Chondrocyte (in vitro differentiated cells): ENCODE results near the gene PROSER3. TPM values are rescaled to one million over a fixed set of nuclear protein-coding genes. Genes with fewer than 3 reads are reported as not detected.
A peak's percentile ranks its signal among the peaks of the same experiment; 100 is the strongest.

ENCODE experiments used
- DNase-seq: peaks from one replicate; pipeline ENCODE4 v3.0.0; 2021; ENCODE audit warnings: mixed read lengths, low spot score
- H3K27ac Mint-ChIP-seq: one replicate; pipeline ENCODE4 v1.8.0; 2021; ENCODE audit warnings: mild to moderate bottlenecking, moderate library complexity, mixed read lengths; ENCODE audit not compliant: unreplicated experiment
- H3K27me3 Mint-ChIP-seq: 2 replicates; pipeline ENCODE4 v1.8.0; 2021; ENCODE audit warnings: low read depth, mixed read lengths
- H3K36me3 Mint-ChIP-seq: 2 replicates; pipeline ENCODE4 v1.8.0; 2021; ENCODE audit warnings: low read depth, mixed read lengths
- H3K4me1 Mint-ChIP-seq: 2 replicates; pipeline ENCODE4 v1.8.0; 2021; ENCODE audit warnings: low read depth, mild to moderate bottlenecking, mixed read lengths
- H3K4me3 Mint-ChIP-seq: one replicate; pipeline ENCODE4 v1.8.0; 2021; ENCODE audit warnings: mild to moderate bottlenecking, moderate library complexity, mixed read lengths; ENCODE audit not compliant: unreplicated experiment
- H3K9me3 Mint-ChIP-seq: 2 replicates; pipeline ENCODE4 v1.8.0; 2021; ENCODE audit warnings: low read depth, mixed read lengths
- CTCF ChIP-seq: fragments of 200-600 bp; sonication (generic); IDR thresholded peaks from 2 replicates; pipeline ENCODE4 v1.5.0; 2021; ENCODE audit warnings: antibody characterized with exemption, mild to moderate bottlenecking, moderate library complexity
- total RNA-seq: library from RNA; stranded (reverse); gene quantifications from 3 replicates; pipeline ENCODE4 v1.2.1, GENCODE V29; 2021

The PROSER3 gene
- total RNA-seq, 1 donor from 2014 or later: 17.4 TPM

GRCh38 chr19:35731779-35732405, 26.1 kb upstream of the PROSER3 start:
- Mint-ChIP-seq H3K4me1 (no peaks in the 10 kb centered on the region), H3K9me3 (no peaks in the 10 kb centered on the region), H3K36me3 (peaks cover 48% of the 10 kb centered on the region), H3K27me3 (no peaks in the 10 kb centered on the region), H3K27ac (no peak overlapping the region), H3K4me3 (no peak overlapping the region)
- no peak for DNase-seq
- no peak for TF ChIP-seq CTCF

- peaks cover 46% of the 10 kb centered on the region for H3K36me3 Mint-ChIP-seq
- DNase-seq: peak; percentile 89
Measured at GRCh38 chr19:35732540-35733179, 25.3 kb upstream of the PROSER3 start.

DNA sequence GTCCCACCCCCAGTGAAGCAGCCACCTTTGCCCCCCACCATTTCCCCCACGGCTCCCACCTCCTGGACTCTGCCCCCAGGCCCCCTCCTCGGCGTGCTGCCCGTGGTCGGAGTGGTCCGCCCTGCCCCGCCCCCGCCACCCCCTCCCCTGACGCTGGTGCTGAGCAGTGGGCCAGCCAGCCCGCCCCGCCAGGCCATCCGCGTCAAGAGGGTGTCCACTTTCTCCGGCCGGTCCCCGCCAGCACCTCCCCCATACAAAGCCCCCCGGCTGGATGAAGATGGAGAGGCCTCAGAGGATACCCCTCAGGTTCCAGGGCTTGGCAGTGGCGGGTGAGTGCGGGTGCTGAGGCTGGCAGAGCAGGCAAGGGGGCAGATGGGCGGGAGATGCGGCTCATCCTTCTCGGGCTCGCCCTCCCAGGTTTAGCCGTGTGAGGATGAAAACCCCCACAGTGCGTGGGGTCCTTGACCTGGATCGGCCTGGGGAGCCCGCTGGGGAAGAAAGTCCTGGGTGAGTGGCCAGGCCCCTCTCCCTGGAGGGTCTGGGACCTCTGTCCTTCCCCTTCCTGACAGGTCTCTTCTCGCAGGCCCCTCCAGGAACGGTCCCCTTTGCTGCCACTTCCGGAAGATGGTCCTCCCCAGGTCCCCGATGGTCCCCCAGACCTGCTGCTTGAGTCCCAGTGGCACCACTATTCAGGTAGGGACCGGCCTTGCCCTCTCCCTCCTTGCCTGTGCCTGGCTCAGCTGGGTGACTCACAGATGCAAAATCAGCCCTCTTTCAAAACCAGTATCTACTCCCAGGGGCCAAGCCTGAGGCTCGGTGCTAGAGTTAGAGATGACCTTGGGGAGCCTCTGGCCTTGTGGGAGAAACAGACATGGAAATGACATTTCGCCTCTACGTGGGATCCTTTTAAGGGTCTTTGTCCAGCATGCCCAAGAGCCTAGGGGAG, 24.5 kb upstream of the PROSER3 start:
- no peaks in the 10 kb centered on the region for H3K9me3 Mint-ChIP-seq
- no peak for TF ChIP-seq CTCF
- H3K27me3 Mint-ChIP-seq: no peaks in the 10 kb centered on the region
- H3K36me3 Mint-ChIP-seq: peaks cover 39% of the 10 kb centered on the region
- H3K4me3 Mint-ChIP-seq: no peak overlapping the region
- H3K4me1 Mint-ChIP-seq: no peaks in the 10 kb centered on the region
- peak; percentile 60 for DNase-seq
- peak overlapping the region; percentile 1 for H3K27ac Mint-ChIP-seq

More at GRCh38 chr19:35732540-35733179, 25.3 kb upstream of the PROSER3 start:
- Mint-ChIP-seq H3K27ac (no peak overlapping the region), H3K4me1 (no peaks in the 10 kb centered on the region), H3K4me3 (no peak overlapping the region), H3K27me3 (no peaks in the 10 kb centered on the region), H3K9me3 (no peaks in the 10 kb centered on the region)
- TF ChIP-seq CTCF: no peak

GRCh38 chr19:35734273-35734672, 23.7 kb upstream of the PROSER3 start:
- no peak for TF ChIP-seq CTCF
- no peak for DNase-seq
- Mint-ChIP-seq H3K9me3 (no peaks in the 10 kb centered on the region), H3K27ac (no peak overlapping the region), H3K4me1 (no peaks in the 10 kb centered on the region), H3K27me3 (no peaks in the 10 kb centered on the region), H3K36me3 (peaks cover 35% of the 10 kb centered on the region), H3K4me3 (no peak overlapping the region)

GRCh38 chr19:35734889-35735288, 23.1 kb upstream of the PROSER3 start:
- no peak for TF ChIP-seq CTCF
- no peaks in the 10 kb centered on the region for H3K27me3 Mint-ChIP-seq
- no peak overlapping the region for H3K27ac Mint-ChIP-seq
- H3K4me3 Mint-ChIP-seq: no peak overlapping the region
- DNase-seq: no peak
- H3K4me1 Mint-ChIP-seq: no peaks in the 10 kb centered on the region
- peaks cover 30% of the 10 kb centered on the region for H3K36me3 Mint-ChIP-seq
- H3K9me3 Mint-ChIP-seq: no peaks in the 10 kb centered on the region
